Natural killer cell (primary cell): ENCODE measurements around the gene SHANK3. TPM values are rescaled to one million over a fixed set of nuclear protein-coding genes. Genes with fewer than 3 reads are reported as not detected.

Experiments used
- ATAC-seq, 3 donors: fragments of 150-1000 bp in 2 of 3; fragments of 200-7000 bp in 1 of 3; cut with Tn5 transposase; 1 replicate in 1 of 3; 2 replicates in 2 of 3; pipeline ENCODE4 v1.10.0; 2021; ENCODE audit warnings: mild to moderate bottlenecking in 2 of 3, moderate library complexity in 2 of 3
- DNase-seq, 2 donors: peaks; one replicate each; pipeline versions ENCODE4 v3.0.0 to v3.0.0-alpha.2; 2013 to 2021; ENCODE audit warnings: mixed read lengths in 1 of 2
- H3K27ac ChIP-seq: one replicate; pipeline ENCODE4 v1.5.1; 2013; ENCODE audit warnings: mild to moderate bottlenecking, low read length
- H3K27me3 ChIP-seq: one replicate; pipeline ENCODE4 v1.6.1; 2013; ENCODE audit warnings: low read length; ENCODE audit not compliant: control insufficient read depth, insufficient read depth
- H3K36me3 ChIP-seq: one replicate; pipeline ENCODE4 v1.6.1; 2013; ENCODE audit warnings: low read length; ENCODE audit not compliant: control insufficient read depth, insufficient read depth
- H3K4me1 ChIP-seq: one replicate; pipeline ENCODE4 v1.6.1; 2013; ENCODE audit warnings: low read length; ENCODE audit not compliant: control insufficient read depth, insufficient read depth
- H3K4me3 ChIP-seq: one replicate; pipeline ENCODE4 v1.5.1; 2013; ENCODE audit warnings: low read length
- H3K9me3 ChIP-seq: one replicate; pipeline ENCODE4 v1.6.1; 2013; ENCODE audit warnings: low read length; ENCODE audit not compliant: control insufficient read depth, insufficient read depth
- H3K27ac Mint-ChIP-seq, 2 donors: one replicate each; pipeline ENCODE4 v1.8.0; 2022; ENCODE audit warnings: mild to moderate bottlenecking in 2 of 2, mixed read lengths in 2 of 2, moderate library complexity in 1 of 2
- H3K27me3 Mint-ChIP-seq, 2 donors: one replicate each; pipeline ENCODE4 v1.8.0; 2022; ENCODE audit warnings: low read depth in 2 of 2, mixed read lengths in 2 of 2
- H3K36me3 Mint-ChIP-seq: one replicate; pipeline ENCODE4 v1.8.0; 2022; ENCODE audit warnings: mixed read lengths
- H3K4me1 Mint-ChIP-seq, 2 donors: one replicate each; pipeline ENCODE4 v1.8.0; 2022; ENCODE audit warnings: mixed read lengths in 2 of 2
- H3K4me3 Mint-ChIP-seq: one replicate; pipeline ENCODE4 v1.8.0; 2022; ENCODE audit warnings: mild to moderate bottlenecking, moderate library complexity, mixed read lengths
- H3K9me3 Mint-ChIP-seq, 2 donors: one replicate each; pipeline ENCODE4 v1.8.0; 2022; ENCODE audit warnings: mixed read lengths in 2 of 2
- CTCF ChIP-seq: fragments of 200-600 bp; IDR thresholded peaks from one replicate; pipeline ENCODE4 v1.8.0; 2022; ENCODE audit warnings: antibody characterized with exemption
- WGBS: methylation state at CpG from one replicate; pipeline ENCODE4 v1.1.7; 2013; ENCODE audit warnings: missing lambda C conversion rate; ENCODE audit not compliant: insufficient coverage; 5-methylcytosine and 5-hydroxymethylcytosine counted together
- intact Hi-C: fragments of 100-400 bp; cut with micrococcal nuclease; formaldehyde crosslinking; loops from one replicate; pipeline ENCODE4 v1.14.2; 2022
- total RNA-seq, 4 donors: library from RNA; stranded (reverse); fragments of 120-200 nt in 1 of 4; gene quantifications; one replicate each; pipeline versions ENCODE4 v1.2.3 to v1.2.4, GENCODE V29; 2013 to 2022

Gene SHANK3
- total RNA-seq, 3 donors from 2014 or later (not counting 1 experiment from before 2014, with no cell fraction given), result 0.07 TPM; not detected in 2

- Mint-ChIP-seq H3K27me3 (no peaks in the 10 kb centered on the region), H3K36me3 (no peaks in the 10 kb centered on the region), H3K9me3 (no peaks in the 10 kb centered on the region), H3K4me1 (no peaks in the 10 kb centered on the region), H3K27ac (no peak overlapping the region), H3K4me3 (no peak overlapping the region)
- Histone ChIP-seq H3K27ac (no peak overlapping the region), H3K9me3 (no peaks in the 10 kb centered on the region), H3K4me3 (no peak overlapping the region), H3K4me1 (no peaks in the 10 kb centered on the region), H3K36me3 (no peaks in the 10 kb centered on the region), H3K27me3 (no peaks in the 10 kb centered on the region)
- 92% methylated on average over 33 of the region's 33 CpGs for WGBS
- ATAC-seq, result no peak
- DNase-seq, result no peak
- TF ChIP-seq CTCF, result no peak
- intact Hi-C loops, result no loop called here
Measured at GRCh38 chr22:50722048-50722701, 49.6 kb downstream of the SHANK3 start.

Other genes starting within 250 kb of the SHANK3 start
- 100 to 1,000 TPM; 235 to 284 (median 242) TPM for gene SBF1, start 197.8 kb upstream of the SHANK3 start, total RNA-seq
- 1 to 10 TPM in 2 of 3 donors, under 1 TPM in 1; 0.26 to 2.5 (median 1.5) TPM for gene ADM2, start 191.3 kb upstream of the SHANK3 start, total RNA-seq
- gene MIOX, start 186.0 kb upstream of the SHANK3 start, total RNA-seq, result under 1 TPM in 1 of 3 donors, not detected in 2; 0.23 TPM
- gene LMF2, start 165.1 kb upstream of the SHANK3 start, total RNA-seq, result 100 to 1,000 TPM; 114 to 129 (median 122) TPM
- 100 to 1,000 TPM in 2 of 3 donors, 10 to 100 TPM in 1; 94.5 to 106 (median 104) TPM for gene NCAPH2, start 164.6 kb upstream of the SHANK3 start, total RNA-seq
- gene SCO2, start 147.2 kb upstream of the SHANK3 start, total RNA-seq, result 10 to 100 TPM in 1 of 3 donors, 1 to 10 TPM in 2; 2.8 to 13.5 (median 8.4) TPM
- gene TYMP, start 142.8 kb upstream of the SHANK3 start, total RNA-seq, result 10 to 100 TPM; 17.7 to 44.6 (median 32.4) TPM
- 1 to 10 TPM; 2.4 to 6.9 (median 5.3) TPM for gene KLHDC7B, start 126.9 kb upstream of the SHANK3 start, total RNA-seq
- not detected for gene SYCE3, start 109.9 kb upstream of the SHANK3 start, total RNA-seq
- 10 to 100 TPM; 53.1 to 75.7 (median 55.5) TPM for gene CPT1B, start 94.4 kb upstream of the SHANK3 start, total RNA-seq
- 100 to 1,000 TPM; 166 to 204 (median 180) TPM for gene CHKB, start 90.0 kb upstream of the SHANK3 start, total RNA-seq
- under 1 TPM; 0.14 to 0.26 (median 0.18) TPM for gene MAPK8IP2, start 72.0 kb upstream of the SHANK3 start, total RNA-seq
- gene ARSA, start 44.7 kb upstream of the SHANK3 start, total RNA-seq, result 10 to 100 TPM; 69.2 to 77.8 (median 69.3) TPM
- gene ACR, start 65.4 kb downstream of the SHANK3 start, total RNA-seq, result not detected
- 10 to 100 TPM; 56.3 to 61.5 (median 58.5) TPM for gene RABL2B, start 110.8 kb downstream of the SHANK3 start, total RNA-seq